Measurements from ENCODE around the gene ZNF17.
A peak's percentile ranks its signal among the peaks of the same experiment; 100 is the strongest.

ZNF17 gene

DNA sequence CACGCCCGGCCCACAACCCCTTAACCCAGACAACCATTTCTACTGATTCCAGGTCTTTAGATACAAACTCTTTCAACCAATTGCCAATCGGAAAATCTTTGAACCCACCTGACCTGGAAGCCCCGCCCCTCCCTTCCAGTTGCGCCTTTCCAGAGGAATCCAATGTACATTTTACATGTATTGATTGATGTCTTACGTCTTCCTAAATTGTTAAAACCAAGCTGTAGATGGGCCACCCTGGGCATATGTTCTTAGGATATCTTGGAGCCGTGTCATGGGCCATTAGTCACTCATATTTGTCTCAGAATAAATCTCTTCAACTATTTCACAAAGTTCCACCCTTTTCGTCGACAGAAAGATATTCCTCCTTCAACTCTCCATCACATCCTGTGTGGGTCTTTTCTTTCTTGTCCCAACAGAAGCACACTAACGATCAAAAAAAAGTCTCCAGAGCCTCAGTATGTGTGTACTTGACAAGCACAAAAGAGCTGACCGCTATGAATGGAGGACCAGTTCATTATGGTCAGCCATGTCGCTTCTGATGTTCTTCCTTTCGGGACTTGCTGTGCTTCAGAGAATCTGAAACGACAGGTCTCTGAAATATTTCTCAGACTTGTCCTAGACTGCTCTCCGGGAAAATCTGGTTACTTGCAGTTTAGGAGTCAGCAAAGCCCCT is 23.6 kb downstream of the ZNF17 start:
- no peak for DNase-seq

DNA sequence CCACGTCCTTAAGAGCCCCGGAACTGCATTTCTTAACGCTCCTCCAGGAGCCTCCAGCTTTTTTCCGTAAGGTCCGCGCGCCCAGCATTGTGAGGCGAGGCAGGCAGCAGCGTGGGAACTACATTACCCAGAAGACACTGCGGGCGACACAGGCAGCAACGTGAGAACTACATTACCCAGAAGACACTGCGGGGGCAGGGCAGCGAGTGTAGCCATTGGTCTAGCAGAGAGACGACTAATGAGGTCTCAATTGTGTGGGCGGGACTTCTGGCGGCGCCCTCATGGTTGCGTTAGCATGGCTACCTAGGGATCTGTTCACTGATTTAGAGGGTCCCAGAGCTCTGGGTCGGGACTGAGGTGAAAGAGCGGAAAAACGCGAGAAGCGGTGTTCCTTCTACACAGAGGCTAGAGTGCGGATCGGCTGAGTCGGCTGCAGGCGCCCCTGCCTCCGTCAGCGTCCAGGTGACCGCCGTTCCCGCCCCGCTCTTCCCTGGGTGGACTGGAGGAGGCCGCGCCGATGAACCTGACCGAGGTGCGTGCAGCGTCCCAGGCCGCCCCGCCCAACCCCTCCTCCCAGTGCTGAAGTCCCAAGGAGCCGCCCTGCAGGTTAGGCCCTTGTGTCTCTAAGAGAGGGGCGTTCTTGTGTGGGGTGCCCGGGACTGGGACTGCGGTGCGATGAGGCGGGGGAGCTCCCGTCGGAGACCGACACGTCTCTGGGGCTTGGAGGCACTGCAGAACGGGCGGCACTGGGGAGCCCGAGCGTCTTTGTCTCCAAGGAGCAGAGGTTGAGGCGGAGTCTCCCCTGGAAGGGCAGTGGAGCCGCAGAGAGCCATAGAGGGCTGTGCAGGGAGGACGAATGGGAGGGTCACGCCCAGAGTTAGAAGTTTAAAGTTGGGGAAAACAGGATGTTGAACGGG is 24.4 kb downstream of the ZNF17 start, which contains the start of gene ZNF749:
ZNF749 (plus strand) TSS at position 264 of the 917 bp plus-strand sequence; CDS start at position 518, 254 bp downstream.
- peak; percentile 99 for DNase-seq

DNA sequence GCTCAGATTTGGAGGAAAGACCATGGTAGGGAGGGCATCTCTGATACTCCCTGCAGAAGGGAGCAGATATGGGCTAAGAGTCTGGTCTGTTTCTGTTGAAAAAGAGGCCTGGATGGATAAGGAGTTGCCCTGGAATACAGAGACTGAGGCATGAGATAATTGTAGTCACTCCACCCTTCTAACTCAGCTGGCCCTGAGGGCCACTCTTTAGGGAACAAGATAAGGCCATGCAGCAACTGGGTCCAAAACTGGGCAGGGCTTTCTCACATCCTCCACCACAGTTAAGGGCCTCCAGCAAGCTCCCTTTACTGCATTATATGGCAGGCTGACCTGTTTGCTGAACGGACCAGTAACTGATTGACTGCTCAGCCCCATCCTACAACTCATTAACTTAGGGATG is 25.5 kb downstream of the ZNF17 start:
- no peak for DNase-seq

DNA sequence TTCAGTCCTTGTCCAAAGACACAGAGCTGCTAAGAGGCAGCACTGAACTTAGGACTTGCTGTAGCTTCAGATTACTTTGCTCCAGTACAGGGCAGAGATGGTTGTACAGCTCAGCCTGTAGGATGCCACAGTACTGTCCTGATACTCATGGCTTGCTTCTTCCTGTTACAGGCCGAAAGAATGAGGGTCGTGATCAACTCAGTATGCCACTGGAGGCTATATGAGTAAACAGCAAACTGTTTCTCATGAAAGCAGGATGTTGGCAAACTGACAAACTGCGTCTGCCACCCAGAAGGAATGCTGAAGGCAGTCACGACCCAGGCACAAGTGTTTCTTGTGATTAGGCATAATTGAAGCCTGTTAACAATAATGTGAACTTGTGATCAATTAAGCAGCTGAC is 27.0 kb downstream of the ZNF17 start:
- no peak for DNase-seq

DNA sequence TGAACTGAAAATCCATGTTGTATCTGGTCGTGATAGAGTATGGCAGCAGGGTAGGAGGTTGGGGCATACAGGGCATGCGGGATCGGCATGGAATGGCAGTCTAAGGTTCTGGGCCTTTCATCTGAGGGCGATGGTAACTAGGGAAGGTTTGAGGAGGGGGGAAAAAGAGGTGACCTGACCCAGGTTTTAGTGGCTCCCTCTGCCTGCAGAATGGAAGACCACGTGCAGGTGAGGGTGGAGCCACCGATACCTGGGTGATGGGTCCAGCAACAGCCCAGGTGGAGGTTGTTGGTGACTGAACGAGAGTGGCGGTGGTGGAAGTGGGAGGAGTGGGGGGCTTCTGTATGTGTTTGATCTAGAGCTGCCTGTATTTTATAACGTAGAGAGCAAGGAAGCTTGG is 28.0 kb downstream of the ZNF17 start:
- DNase-seq, result no peak

DNA sequence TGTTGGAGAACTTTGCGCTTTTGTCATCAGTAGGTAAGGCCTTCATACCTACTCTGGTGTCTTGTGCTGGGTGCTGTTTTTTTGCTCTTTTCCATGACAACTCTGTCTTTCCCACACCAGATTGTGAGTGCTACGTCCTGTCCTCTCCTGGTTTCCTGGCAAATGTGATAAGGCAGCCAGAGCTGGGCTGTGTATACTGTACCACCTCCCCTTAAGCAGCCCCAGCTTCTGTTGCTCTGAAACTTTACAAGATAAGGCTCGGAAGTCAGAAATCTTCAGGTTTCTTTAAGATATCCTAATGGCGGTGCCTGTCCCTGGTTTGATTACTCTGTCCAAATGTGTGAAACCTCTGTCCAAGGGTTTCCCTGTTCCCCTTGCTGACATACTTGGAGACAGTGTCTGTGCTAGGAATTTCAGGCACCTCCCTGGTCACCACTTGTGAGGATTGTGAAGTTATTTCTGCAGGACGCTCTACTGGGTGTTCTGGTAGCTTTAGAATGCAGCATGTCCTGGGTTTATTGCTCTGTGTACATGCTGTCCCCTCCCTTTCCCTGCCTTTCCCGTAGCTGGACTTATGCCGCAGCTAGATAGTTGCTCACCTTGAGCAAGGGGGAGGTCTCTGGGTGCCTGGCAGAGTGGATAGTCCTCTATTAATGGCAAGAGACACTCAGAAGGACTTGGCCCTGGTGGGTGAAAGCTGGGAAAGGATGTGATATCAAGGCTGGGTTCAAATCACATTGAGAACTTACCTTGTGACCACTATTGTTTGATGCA is 31.2 kb downstream of the ZNF17 start:
- DNase-seq, result no peak

DNA sequence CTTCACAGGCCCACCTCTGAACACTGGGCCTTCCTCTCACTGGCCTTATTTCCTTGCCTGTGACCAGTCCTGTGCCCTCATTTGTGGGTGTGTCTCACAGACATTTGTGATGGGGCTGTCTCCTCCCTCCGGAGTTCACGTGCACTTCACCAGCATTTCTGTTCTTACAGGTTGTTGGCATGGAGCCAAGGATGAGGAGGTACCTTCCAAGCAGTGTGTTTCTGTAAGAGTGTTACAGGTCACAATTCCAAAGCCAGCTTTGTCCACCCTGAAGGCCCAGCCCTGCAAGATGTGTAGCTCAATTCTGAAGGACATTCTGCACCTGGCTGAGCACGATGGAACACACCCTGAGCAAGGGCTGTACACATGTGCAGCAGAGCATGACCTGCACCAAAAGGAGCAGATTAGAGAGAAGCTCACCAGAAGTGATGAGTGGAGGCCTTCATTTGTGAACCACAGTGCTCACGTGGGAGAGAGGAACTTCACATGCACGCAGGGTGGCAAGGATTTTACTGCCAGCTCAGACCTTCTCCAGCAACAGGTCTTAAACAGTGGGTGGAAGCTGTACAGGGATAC is 32.2 kb downstream of the ZNF17 start:
- DNase-seq, result no peak

DNA sequence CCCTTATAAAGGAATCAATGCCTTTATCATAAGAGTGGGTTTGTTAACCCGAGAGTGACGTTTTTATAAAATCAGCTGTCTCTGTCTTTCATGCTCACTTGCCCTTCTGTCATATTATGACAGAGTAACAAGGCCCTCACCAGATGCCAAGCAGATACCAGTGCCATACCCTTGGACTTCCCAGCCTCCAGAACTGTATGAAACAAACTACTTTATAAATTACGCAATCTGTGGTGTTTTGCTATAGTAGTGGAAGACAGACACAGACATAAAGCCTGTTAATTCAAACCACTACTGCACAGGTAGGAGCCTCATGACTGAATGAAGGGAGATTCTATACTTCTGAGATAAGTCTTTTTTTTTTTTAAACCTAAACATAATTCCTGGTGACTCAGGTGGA is 41.3 kb downstream of the ZNF17 start:
- DNase-seq, result no peak

DNA sequence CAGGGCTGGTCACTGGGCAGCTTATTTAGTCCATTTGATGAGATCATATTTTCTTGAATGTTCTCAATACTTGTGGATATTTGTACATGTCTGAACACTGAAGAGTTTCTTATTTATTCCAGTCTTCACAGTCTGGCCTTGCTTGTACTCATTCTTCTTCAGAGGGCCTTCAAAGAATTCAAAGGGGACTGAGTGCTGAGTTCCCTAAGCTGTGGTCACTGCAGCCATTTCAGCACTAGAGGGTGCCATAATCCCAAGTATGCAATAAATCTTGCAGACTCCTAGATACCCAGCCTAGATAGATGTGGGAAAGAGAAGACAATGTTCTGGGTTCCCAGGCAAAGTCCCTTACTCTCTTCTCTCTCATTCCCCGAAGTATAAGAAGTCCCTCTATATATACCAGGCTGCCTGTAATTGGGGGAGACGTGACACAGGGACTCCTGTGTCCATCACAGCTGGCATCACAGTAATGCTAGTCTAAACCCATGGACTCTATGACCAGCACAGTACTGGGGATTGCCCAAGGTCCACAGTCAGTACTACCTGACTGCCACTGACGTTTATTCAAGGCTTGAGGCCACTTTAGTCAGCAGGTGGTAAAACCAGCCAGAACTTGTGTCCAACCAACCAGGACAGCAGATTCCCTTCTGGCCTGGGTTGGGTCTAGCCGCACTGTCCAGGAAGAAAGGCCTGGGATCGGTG is 54.9 kb downstream of the ZNF17 start:
- peak; percentile 75 for DNase-seq

DNA sequence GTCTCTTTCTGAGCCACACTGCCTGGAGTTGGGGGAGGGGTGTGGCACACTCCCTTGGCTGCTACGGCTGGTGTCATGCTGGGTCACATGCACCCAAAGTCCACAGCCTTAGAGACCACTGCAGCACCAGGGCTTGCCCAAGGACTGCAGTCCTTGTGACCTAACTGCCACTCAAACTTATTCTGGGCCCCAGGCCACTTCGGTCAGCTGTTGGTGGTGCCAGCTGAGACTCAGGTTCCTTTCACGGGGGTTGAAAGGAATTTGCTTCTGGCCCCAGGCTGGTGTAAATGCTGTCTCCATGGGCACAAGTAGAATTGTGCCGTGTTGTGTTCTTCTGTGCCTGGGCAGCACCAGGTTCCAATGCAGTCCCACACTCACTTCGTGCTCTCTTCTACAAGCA is 55.5 kb downstream of the ZNF17 start:
- DNase-seq, result no peak
